ENCODE data around the gene CCDC157.

Gene CCDC157

DNA sequence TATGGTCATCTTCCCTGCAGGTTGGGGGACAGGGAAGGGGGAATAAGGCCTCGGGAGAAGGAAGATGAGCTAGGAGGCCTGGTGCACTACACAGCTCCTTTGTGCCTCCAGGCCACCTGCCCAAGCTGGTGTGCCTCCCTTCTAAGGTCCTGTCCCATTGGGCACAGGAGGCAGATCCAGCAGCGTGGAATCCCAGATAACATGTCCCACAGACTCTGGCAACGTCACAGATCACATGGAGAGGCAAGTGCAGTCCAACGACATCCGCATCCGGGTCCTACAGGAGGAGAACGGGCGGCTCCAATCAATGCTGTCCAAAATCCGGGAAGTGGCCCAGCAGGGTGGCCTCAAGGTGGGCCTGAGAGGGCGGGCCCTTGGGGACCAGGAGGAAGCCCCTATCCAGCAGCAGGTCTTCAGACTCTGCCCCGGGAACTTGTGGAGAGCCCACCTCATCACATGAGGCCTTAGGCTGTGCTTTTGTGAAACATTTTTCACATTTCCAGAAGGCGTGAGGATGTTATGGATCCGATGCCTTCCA, 18.6 kb downstream of the CCDC157 start:
- no peak overlapping the region for H3K4me3 ChIP-seq (ENCODE audit: low read length)
- TF ChIP-seq, protein P1, sequence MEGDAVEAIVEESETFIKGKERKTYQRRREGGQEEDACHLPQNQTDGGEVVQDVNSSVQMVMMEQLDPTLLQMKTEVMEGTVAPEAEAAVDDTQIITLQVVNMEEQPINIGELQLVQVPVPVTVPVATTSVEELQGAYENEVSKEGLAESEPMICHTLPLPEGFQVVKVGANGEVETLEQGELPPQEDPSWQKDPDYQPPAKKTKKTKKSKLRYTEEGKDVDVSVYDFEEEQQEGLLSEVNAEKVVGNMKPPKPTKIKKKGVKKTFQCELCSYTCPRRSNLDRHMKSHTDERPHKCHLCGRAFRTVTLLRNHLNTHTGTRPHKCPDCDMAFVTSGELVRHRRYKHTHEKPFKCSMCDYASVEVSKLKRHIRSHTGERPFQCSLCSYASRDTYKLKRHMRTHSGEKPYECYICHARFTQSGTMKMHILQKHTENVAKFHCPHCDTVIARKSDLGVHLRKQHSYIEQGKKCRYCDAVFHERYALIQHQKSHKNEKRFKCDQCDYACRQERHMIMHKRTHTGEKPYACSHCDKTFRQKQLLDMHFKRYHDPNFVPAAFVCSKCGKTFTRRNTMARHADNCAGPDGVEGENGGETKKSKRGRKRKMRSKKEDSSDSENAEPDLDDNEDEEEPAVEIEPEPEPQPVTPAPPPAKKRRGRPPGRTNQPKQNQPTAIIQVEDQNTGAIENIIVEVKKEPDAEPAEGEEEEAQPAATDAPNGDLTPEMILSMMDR (conservative IDR thresholded peaks at IDR 0.05; ENCODE audit: low read depth, low read length) = no peak
- no peak for DNase-seq (ENCODE audit: low read depth)

- no peak overlapping the region for H3K4me3 ChIP-seq (ENCODE audit: low read length)
- TF ChIP-seq, protein P1 (conservative IDR thresholded peaks at IDR 0.05; ENCODE audit: low read depth, low read length) = no peak
These were observed 23.2 kb downstream of the CCDC157 start for GRCh38 chr22:30380011-30380410.

DNA sequence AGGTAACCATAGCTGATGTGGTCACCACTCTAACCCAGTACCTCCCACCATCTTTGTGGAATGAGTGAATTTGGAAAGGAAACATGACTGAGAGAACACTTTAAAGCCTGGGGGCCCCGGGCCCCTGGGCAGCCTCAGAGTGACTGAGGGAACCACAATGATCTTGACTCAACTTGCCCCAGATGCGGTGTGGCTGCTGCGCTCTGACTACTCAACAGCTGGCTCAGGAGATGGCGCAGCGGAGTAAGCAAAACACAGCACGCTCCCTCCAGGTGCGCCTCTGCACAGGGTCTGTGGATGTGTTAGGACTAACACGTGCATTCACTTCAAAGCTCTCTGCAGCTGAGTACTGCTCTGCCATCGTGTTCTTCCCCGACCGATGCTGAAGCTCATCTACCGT, 24.5 kb downstream of the CCDC157 start:
- TF ChIP-seq, protein P1 (conservative IDR thresholded peaks at IDR 0.05; ENCODE audit: low read depth, low read length) = no peak
- no peak for DNase-seq (ENCODE audit: low read depth)
- H3K4me3 ChIP-seq (ENCODE audit: low read length) = no peak overlapping the region

More at GRCh38 chr22:30380011-30380410, 23.2 kb downstream of the CCDC157 start:
- no peak for DNase-seq (ENCODE audit: low read depth)

GRCh38 chr22:30382340-30382739, 25.5 kb downstream of the CCDC157 start:
- TF ChIP-seq, protein P1 (conservative IDR thresholded peaks at IDR 0.05; ENCODE audit: low read depth, low read length) = no peak
- no peak overlapping the region for H3K4me3 ChIP-seq (ENCODE audit: low read length)
- DNase-seq (ENCODE audit: low read depth) = no peak

GRCh38 chr22:30383061-30383460, 26.3 kb downstream of the CCDC157 start:
- no peak for DNase-seq (ENCODE audit: low read depth)
- no peak overlapping the region for H3K4me3 ChIP-seq (ENCODE audit: low read length)
- TF ChIP-seq, protein P1 (conservative IDR thresholded peaks at IDR 0.05; ENCODE audit: low read depth, low read length) = no peak

DNA sequence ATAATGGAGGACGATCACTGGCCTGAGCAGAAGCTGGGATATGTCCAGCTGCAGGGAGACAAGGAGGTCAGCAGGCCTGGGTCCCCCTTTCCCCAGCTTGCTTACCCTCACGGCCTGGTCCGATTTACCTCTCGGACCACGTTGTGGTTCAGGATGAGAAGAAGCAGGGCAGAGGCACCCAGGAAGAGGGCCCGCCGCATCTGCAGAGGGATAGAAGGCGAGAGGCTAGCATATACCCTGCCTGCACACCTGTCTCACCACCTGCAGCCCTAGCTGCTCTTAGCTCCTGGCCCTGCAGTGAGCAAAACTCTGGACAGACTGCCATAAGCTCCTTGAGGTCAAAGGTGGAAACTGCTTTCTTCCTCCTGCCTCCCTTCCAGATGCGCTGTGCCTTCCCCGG, 29.1 kb downstream of the CCDC157 start:
- no peak for DNase-seq (ENCODE audit: low read depth)
- TF ChIP-seq, protein P1 (conservative IDR thresholded peaks at IDR 0.05; ENCODE audit: low read depth, low read length) = no peak
- no peak overlapping the region for H3K4me3 ChIP-seq (ENCODE audit: low read length)

DNA sequence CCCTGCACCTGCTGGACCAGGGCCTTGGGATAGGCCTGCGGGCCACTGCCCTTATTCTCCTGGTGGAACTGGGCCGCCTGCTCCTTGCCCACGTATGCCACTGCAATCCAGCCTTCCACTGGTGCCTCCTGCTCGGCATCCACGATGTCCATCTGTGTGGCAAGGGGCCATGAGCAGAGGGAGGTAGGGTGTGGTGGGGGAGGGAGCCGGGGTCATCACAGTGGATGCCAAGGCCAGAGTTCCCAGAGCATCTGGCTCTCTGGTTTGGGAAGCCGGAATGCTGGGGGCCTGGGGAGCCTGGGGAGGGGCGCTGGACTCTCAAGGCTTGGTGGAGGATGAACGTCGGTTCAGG, 29.8 kb downstream of the CCDC157 start:
- TF ChIP-seq, protein P1 (conservative IDR thresholded peaks at IDR 0.05; ENCODE audit: low read depth, low read length) = no peak
- DNase-seq (ENCODE audit: low read depth) = no peak
- H3K4me3 ChIP-seq (ENCODE audit: low read length) = peak overlapping the region; percentile 65
